GM18507 (cell line): ENCODE results near the gene USP19.

Experiments
- DNase-seq: peaks from one replicate; pipeline ENCODE4 v3.0.0; 2011; ENCODE audit warnings: low read depth; ENCODE audit not compliant: insufficient read length; ENCODE audit errors: extremely low spot score
- FAIRE-seq: peaks from 2 replicates; lab custom pipeline; 2011; peaks lifted over from hg19 to GRCh38; lab: Jason Lieb, UNC

The USP19 gene

DNA sequence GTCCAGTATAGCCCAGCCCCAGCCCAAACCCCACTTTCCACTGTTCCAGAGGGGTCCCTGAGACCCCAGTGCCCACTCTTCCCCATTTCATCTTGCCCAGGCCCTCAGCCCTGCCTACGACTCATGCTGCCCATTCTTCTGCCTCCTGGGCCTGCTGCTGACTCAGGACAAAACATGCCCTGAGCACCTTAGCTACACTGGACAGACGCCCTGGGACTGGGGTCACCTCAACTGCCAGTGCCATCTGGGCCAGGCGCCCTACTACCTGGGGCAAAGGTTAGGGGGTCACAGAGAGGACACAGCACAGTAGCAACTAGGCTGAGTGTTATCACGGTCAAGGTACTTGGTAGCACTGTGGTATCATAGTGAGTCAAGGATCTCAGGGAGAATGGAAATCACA is 14.9 kb upstream of the USP19 start:
- DNase-seq, result no peak
- no peak for FAIRE-seq

DNA sequence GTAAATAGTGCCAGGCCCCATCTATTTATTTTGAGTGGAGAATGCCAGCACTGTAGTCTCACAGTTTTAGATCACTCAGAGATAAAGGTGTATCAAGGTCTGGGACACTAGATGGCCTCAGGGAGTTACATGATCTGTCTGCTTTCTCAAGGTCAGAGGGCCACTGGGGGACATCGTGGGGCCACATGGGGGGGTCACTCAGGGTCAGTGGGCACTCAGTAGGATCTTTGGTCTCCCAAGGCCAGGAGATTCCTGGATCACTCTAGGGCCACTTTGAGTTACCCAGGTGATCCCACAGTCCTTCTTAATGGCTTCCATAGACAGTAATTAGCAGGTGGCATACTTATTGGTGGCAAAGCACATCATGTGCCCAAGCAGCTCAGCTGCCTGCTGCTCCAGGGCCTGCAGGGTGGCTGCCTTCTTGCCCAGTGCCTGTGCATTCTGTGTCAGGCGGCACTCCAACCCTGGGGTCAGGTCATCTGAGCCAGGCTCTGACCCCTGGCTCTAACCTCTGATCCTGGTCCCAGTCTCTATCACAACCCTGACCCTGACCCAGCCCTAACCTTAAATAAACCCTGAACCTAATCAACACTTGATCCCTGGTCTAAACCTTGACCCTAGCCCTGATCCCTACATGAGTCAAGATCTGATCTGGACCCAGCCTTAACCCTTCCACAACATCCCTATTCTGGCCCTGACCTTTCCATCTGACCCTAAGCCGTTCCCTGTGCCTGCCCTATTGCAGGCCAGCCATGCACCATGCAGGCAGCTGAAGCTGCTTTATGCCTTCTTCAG is 14.0 kb upstream of the USP19 start:
- FAIRE-seq (no peak), DNase-seq (no peak)

DNA sequence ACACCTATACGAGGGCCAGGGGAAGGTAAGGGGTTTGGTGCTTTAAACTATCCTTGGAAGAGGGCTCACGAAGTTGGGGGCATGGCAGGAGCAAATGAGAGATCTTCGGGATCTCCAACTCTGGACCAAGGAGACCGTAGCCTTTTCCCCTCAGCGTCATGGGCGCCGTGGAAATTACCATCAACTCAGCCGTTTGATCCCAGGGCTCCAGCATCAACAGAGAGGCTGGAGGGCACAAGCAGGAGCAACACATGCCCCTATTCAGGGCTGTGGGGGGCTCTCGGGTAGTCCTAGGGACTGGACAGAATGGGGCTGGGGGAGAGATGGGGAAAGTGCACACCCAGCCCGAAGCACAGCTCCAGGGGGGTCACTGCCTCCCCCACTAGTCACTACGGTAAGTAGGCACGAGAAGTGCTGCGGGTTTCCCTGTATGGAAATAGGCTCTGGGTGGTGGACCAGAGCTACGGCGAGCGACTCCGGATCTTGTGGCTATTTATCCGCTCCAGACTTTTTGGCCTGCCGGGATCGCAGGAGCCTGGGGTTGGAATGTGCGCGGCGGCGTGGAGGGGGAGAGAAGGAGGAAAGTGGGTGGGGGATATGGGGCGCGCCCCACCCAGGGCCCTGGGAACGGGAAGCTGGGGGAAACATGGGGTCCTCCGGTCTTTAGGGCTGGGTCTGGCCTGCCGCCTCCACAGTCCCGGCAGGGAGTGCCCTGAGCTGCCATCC is 12.8 kb upstream of the USP19 start:
- DNase-seq (no peak), FAIRE-seq (no peak)

DNA sequence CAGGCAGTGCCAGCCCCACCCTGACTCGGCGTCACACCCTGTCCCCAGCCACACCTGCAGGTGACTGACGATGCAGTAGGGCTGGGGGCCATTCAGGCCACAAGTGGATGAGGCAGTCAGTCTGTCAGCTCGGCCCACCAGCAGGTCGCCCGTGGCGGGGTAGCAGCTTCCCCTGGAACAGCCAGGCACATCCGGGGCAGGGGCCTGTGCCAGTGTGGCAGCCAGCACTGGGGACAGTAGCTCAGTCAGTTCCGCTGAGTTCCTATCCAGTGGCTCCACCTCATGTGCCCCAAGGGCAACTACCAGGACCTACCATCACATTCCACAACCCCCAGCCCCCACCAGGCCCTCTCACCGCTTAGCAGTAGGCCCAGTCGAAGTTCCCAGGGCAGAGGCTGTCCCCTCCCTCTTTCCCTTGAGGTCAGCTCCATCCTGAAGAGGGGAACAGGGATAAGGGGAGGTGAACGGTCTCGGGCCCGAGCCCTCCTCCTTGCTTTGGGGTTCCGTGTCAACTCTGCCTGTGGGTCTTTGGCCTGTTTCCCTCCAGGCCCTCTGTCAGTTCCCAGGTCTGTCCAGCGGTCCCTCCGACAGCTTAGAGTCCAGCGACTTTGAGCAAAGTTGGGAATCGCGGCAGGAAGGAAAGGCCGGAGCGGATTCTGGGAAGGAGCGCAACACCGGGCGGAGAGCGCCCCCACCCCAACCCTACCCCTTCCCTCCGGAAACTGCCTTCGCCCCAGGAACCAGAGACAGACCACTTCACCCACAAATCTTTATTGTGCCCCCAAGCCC is 12.0 kb upstream of the USP19 start, which contains the start of gene LAMB2:
TSS of gene LAMB2 (minus strand) at position 614 of the 789 bp plus-strand sequence. CDS start at position 431, 183 bp downstream.
- DNase-seq (no peak), FAIRE-seq (no peak)

DNA sequence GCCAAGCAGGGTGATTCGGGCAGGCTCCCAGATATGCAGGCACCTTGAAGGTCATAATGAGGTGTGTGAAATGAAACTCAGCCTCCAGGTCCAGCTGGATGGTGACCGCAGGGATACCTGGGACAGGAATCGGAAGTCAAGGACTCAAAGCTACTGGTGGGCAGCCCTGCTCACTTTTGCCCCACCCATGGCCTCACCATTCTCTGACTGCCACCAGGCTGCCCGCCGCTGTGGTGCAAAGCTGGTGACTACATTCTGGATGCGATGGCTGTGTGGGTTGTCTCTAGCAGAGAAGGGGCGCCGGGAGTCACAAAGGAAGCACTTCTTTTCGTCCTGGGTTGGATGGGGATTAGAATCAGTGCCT is 11.4 kb upstream of the USP19 start:
- DNase-seq, result no peak
- no peak for FAIRE-seq

DNA sequence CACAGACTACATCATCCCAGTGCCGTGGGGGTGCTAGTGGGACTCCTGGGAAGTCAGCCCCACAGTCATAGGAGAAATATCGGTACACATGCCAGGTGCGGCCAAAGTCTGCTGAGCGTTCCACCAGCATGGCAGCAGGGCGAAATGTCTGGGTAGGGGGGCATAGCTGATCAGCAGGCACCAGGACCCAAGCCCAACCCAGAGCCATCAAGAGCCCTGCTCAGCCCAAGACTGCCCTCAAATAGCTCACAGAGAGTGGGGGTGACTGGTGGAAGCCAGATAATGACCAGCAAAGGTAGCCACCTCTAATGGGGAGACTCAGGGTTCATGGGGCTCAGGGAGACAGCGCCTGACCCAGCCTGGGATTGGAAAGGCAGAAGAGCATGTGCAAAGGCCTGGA is 11.0 kb upstream of the USP19 start:
- no peak for DNase-seq
- FAIRE-seq, result no peak

DNA sequence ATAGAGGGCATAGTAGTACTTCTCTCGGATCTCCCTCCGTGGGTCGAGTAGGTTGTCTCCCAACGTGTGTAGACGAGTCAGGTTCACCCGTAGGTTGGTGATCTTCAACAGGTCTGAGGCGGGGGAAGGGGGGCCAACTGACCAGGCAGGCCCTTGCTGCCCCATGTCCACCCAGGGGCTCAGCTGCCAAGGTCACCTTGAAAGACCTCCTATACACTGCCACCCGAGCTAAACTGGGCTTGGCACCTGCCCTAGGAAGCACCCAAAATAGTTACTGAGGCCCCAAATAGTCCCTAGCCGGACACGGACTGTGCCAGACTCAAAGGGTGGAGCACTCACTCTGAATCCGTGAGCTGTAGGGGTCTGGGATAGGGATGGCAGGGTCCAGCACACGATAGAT is 10.4 kb upstream of the USP19 start:
- FAIRE-seq (no peak), DNase-seq (no peak)

DNA sequence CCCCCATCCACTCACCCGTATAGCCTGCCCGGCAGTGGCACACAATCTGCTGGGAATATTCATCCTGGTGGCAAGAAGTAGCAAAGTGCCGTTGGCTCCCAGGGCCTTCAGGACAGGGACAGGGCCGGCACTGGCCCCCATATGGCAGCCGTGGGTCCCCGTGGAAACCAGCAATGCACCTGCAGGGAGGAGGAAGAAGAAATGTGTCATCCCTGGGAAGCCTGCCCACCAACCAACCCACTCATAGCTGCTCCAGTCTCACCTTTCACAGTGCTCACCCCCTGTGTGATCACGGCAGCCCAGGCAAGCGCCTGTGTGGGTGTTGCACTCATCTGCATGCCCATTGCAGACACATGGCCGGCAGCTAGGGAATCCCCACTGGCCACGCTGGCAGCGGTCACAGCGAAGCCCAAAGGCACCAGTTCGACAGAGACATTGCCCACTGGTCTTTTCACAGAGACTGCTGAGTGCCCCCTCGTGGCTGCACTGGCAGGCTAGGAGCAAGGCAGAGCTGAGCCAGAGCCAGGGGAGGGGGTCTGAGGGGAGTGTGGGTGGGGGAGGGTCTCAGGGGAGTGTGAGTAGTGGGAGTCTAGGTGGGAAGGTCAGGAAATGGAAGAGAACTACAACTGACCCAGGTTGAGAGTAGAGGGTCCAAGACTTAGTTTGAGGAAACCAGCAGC is 4.5 kb upstream of the USP19 start:
- DNase-seq (no peak), FAIRE-seq (no peak)

DNA sequence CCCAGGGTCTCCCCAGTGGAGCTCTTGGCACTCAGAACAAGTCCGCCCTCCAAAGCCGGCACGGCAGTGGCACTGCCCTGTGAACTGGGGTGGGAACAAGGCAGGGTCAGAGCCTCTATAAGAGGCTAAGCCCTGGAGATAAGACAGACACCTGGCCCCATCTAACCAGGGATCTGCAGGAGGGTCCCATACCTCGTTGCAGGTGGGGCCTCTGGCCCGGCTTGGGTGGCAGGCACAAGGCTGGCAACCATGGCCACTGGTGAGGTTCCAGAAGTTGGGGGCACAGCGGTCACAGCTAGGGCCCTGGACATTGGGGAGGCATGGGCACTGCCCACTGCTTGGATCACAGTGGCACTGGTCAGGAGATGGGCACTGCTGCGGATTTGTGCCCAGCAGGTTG is 3.6 kb upstream of the USP19 start:
- FAIRE-seq (no peak), DNase-seq (no peak)

DNA sequence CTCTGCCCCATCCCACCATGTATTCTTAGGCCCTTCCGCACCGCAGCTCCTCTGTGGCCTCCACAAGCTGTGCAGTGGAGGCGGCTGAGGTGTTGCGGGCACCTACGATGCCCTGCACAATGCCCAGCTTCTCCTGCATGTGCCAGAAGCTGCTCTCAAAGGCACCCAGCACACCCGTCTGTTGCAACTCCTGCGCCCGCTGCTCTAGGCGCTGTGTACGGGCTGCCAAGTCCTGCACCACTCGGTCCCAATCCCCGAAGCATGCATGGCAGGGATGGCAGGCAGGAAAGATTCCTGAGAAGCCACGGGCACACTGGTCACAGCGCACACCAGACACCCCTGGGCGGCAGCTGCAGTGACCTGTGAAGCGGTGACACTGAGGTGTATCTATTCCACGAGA is 3.1 kb upstream of the USP19 start:
- DNase-seq (no peak), FAIRE-seq (no peak)

DNA sequence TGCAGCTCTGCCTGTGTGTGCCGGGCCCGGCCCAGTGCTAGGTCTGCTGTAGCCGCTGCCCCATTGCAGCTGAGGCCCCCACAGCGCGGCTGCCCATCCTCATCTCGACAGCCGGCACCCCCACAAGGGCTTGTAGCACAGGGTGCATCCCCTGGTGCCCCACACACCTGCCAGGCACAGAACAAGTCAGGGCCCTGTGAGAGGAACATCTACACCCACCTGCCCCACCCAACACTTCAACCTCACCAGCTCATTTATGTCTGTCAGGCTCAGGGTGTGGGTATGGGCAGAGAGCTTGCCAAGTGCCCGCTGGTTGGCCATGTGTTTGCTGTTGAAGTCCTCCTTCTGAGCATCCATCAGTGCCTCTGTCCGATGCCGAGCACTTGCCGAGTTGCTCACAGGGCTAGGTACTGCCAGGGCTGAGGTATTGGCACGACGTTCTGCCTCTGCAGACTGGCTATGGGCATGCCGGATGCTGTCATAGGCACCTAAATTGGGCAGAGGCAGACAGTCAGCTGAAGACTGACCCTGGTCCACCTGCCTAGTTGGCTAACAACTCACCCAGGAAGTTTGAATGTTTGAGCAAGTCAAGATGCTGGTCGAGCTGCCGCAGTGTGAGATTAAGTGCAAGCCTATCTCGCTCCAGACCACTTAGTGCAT is 2.4 kb upstream of the USP19 start:
- no peak for FAIRE-seq

DNA sequence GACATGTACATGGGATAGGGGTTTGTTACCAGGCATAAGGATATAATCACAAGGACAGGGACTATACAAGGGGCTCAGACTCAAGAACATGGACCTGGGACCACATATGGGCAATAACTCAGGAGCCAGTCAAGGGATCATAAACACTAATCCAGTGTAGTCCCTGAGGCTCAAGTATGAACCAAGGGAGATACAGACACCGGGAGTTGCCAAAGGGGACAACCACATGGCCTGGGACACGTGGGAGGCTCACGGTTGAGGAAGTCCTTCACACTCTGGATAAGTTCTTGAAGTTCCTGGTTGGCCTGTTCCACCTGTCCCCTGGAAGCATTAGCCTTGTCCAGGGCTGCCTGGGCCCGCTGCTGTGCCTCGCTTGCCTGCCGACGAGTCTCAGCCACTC is 1.8 kb upstream of the USP19 start:
- DNase-seq (no peak), FAIRE-seq (no peak)

More for the DNA sequence above, 2.4 kb upstream of the USP19 start:
- DNase-seq, result no peak

DNA sequence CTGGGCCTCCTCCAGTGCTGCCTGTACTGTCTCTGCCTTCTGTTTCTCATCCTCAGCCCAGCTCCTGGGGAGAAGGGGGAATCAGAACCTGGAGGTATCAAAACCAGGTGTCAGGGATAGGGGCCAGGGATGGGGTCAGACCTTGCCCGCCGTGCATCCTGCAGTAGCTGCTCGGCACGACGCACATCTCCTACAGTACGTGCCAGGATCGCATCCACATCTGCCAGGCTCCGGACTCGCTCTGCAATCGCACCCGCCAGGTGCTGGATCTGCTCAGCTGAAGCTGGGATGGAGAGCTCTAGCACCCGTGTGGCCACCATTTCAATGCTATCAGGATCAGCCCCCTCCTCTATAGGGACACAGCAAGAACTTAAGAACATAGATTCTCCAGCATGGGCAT is 1.4 kb upstream of the USP19 start:
- FAIRE-seq (no peak), DNase-seq (no peak)

DNA sequence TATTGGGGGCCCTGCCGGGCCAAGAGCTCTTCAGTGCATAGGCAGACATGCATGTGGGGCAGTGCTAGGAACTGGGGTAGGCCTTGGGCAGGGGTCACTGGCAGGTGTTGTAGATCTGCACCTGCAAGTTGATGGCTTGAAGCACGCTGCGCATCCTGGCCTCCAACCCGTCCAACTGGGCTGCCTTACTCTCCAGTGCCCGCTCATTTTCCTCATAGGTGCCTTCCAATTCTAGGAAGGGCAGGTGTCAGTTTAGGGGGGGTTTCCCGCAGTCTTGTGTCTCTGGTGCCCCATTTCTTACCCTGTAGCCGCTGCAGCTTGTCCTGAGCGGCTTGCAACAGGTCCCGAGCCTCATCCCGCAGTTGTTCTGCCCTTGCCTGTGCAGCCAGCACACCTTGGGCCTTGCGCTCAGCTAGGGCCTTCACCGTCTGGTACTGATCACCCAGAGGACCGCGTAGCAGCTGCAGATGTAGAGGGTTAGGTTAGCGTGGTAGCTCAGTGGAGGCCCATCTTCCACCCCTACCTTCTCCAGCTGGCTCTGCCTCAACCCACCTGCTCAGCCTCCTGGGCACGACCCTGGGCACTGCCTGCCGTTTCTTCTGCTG is 611 bp upstream of the USP19 start:
- no peak for FAIRE-seq
- DNase-seq, result no peak

DNA sequence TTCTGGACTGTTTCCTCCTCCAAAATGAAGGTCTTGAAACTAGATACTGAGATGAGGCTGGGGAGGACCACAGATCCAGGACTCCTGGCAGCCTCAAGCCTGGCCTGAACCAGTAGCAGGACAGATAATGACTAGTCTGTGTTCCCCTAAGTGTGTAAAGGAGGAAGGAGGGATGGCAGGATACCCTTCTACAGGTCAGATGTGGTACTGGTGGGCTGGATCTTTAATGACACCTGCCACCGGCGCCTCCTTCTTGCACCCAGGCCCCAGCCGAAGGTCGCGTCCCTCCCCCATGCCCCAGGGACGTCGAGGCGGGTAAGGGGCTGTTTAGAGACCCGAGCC is 556 bp downstream of the USP19 start:
- no peak for DNase-seq
- FAIRE-seq, result no peak

DNA sequence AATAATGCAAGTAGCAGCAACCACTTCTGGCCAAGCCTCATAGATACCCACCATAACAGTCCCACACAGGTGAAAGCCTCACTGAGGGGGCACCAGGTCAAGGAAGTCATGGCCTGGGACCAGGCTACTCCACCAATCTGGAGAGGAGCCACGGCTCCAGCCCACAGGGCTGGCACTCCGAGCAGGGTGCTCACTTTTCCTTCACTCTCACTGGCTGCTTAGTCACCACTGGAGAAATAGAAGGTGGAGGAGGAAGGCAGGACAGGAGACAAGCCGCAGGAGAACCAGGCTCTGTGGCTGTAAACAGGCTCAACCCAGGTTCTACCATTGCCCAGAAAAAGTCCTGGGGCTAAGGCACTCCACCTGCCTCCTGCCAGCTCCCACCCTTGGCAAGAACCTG is 1.2 kb downstream of the USP19 start:
- no peak for DNase-seq
- no peak for FAIRE-seq

DNA sequence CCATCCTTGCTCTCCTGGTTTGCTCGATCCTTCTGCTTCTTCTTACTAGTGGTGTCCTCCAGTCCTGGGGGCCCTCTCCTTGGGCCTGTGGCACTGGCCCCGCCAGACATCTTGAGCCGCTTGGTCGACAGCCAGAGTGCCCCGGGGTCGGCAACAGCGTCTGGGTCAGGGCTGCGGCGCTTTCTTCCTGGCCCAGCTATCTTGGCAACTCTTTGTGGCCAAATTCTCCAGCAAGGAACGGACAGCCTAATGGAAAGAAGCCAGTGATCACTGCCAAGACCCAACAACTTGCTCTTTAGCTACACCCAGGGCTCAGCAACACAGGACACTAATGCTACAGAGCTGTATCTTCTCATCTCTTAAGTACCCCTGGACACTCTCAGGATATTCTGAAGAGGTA is 1.6 kb downstream of the USP19 start:
- no peak for DNase-seq
- no peak for FAIRE-seq

DNA sequence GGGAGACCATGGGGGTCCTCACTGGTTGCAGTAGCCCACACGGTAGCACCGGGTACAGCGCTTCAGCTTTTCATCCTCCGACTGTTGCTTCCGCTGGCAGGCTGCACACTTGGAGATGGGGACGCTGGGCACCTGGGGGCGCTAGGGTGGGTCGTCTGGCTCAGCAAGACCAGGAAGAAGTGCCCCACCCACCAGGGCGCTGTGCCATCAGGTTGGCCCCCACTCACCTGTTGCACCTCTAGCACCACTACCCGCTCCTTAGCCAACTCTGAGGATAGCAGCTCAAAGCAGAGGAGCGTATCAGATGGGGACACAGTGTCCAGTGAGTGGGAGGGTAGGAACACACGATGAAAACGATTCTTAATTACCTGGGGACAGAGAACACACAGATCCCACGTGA is 8.4 kb downstream of the USP19 start:
- FAIRE-seq (no peak), DNase-seq (no peak)

DNA sequence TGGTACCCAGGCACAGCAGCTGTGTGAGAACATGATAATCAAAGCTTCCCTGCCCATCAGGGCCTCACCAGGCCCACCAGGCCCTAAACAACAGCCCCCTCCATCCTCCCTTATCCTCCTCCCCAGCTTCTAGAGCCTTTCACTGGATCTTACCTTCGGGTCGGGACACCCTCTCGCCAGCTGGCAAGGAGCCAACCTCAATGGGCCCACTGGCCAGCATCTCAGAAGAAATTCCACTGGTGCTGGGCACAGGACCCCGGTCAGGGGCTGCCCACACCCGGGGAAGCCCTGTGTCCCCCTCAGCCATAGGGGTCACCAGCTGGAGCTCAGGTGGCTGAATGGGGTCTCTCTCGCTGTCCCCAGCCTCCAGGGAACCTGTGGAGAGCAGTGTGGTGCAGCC is 9.3 kb downstream of the USP19 start:
- FAIRE-seq (no peak), DNase-seq (no peak)
